ENCODE data around the gene PLCB4. TPM values are rescaled to one million over a fixed set of nuclear protein-coding genes. Genes with fewer than 3 reads are reported as not detected.

Gene PLCB4
- total RNA-seq, 1 experiment from 2014 or later: 10.1 TPM

DNA sequence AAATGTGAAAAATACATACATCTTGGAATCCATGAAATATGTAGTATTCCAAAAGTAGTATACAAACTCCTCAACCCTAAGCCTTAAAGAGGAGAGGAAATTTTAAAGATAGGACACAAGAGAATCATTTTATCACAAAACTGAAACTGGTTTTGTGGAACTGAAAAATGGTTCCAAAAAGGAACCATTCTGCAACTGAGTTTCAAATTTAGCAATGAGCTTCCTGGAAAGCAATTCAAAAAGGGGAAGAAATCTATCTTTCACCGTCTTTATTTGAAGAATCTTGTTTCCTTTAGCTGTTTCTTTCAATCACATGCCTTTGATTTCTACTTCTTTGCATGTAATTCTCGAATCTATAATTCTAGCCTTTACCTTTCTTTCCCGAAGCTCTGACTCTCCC lies 413.3 kb downstream of the PLCB4 start:
- Mint-ChIP-seq H3K27ac (no peak overlapping the region), H3K27me3 (ENCODE audit: low read depth) (no peaks in the 10 kb centered on the region; the same call in 1 of the 2 replicates)

More for the DNA sequence above, 413.3 kb downstream of the PLCB4 start:
- no peaks in the 10 kb centered on the region for H3K9me3 ChIP-seq (ENCODE audit: control insufficient read depth, low read depth, low read length)
- H3K23ac ChIP-seq (ENCODE audit: insufficient read length, low read depth, low read length): no peak overlapping the region
- no CpG with 5 or more reads among the region's 3 CpGs for WGBS (ENCODE audit: extremely low coverage, insufficient read length, low lambda C conversion rate)
- TF ChIP-seq, protein P1, sequence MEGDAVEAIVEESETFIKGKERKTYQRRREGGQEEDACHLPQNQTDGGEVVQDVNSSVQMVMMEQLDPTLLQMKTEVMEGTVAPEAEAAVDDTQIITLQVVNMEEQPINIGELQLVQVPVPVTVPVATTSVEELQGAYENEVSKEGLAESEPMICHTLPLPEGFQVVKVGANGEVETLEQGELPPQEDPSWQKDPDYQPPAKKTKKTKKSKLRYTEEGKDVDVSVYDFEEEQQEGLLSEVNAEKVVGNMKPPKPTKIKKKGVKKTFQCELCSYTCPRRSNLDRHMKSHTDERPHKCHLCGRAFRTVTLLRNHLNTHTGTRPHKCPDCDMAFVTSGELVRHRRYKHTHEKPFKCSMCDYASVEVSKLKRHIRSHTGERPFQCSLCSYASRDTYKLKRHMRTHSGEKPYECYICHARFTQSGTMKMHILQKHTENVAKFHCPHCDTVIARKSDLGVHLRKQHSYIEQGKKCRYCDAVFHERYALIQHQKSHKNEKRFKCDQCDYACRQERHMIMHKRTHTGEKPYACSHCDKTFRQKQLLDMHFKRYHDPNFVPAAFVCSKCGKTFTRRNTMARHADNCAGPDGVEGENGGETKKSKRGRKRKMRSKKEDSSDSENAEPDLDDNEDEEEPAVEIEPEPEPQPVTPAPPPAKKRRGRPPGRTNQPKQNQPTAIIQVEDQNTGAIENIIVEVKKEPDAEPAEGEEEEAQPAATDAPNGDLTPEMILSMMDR (conservative IDR thresholded peaks at IDR 0.05): no peak
- H4K20me1 ChIP-seq (ENCODE audit: control insufficient read depth, insufficient read depth, insufficient read length): no peaks in the 10 kb centered on the region
- H3K4me2 ChIP-seq (ENCODE audit: insufficient read depth, insufficient read length, low read length): no peak overlapping the region
- no peak overlapping the region for H2BK20ac ChIP-seq (ENCODE audit: low read depth, low read length, poor library complexity, severe bottlenecking)
- H2BK15ac ChIP-seq (ENCODE audit: low read depth, low read length): no peak overlapping the region
- DNase-seq: no peak
- no peaks in the 10 kb centered on the region for H3K4me1 Mint-ChIP-seq
- no peak overlapping the region for H2BK5ac ChIP-seq (ENCODE audit: insufficient read length, low read length)
- no peaks in the 10 kb centered on the region for H3K23me2 ChIP-seq (ENCODE audit: insufficient read length, low read depth, low read length, poor library complexity, severe bottlenecking)
- no peak overlapping the region for H4K5ac ChIP-seq (ENCODE audit: insufficient read length, low read depth, low read length)
- H3K79me2 ChIP-seq (ENCODE audit: insufficient read depth, low read length): no peaks in the 10 kb centered on the region
- H3K36me3 Mint-ChIP-seq (ENCODE audit: insufficient read depth in 1 of 3, low read depth in 3 of 3): no peaks in the 10 kb centered on the region
- no peaks in the 10 kb centered on the region for H3K79me1 ChIP-seq (ENCODE audit: insufficient read depth, low read depth, low read length, poor library complexity, severe bottlenecking)
- no peak overlapping the region for H2AK5ac ChIP-seq (ENCODE audit: insufficient read length, low read length)
- H3K4ac ChIP-seq (ENCODE audit: low read depth, low read length): no peak overlapping the region
- H2AFZ ChIP-seq (ENCODE audit: low read length): no peak overlapping the region
- no peak overlapping the region for H3K4me3 Mint-ChIP-seq
- no peak overlapping the region for H3K9ac ChIP-seq (ENCODE audit: extremely low read depth, insufficient read length, low read length)
- H4K91ac ChIP-seq (ENCODE audit: insufficient read length, low read depth, low read length): no peak overlapping the region
- no peak overlapping the region for H3K18ac ChIP-seq (ENCODE audit: insufficient read length, low read depth, low read length)
- H3K27me3 ChIP-seq (ENCODE audit: insufficient read depth, low read length): no peaks in the 10 kb centered on the region
- no peak overlapping the region for H3K14ac ChIP-seq (ENCODE audit: insufficient read depth, low read length)
- no peak overlapping the region for H3K27ac ChIP-seq (ENCODE audit: insufficient read length, low read depth, low read length)
- no peak overlapping the region for H4K8ac ChIP-seq (replicated peaks; ENCODE audit: insufficient read length, low read depth, low read length)
- H3K9me3 Mint-ChIP-seq: no peaks in the 10 kb centered on the region
- no peak overlapping the region for H2BK120ac ChIP-seq (ENCODE audit: low read depth, low read length, poor library complexity, severe bottlenecking)
- no peak overlapping the region for H2BK12ac ChIP-seq (ENCODE audit: insufficient read length, low read depth, low read length)
- no peak overlapping the region for H3K56ac ChIP-seq (ENCODE audit: insufficient read length, low read depth, low read length)
- no peaks in the 10 kb centered on the region for H3K4me1 ChIP-seq (ENCODE audit: insufficient read depth, low read length)
- no peak overlapping the region for H3T11ph ChIP-seq (ENCODE audit: low read length)
